Hepatocyte (in vitro differentiated cells): ENCODE measurements around the gene CCDC9.
"Not testable (repeated sequence)": the region's sequence is repeated elsewhere in the genome, so short reads cannot be mapped to it uniquely, and the experiment has no call there.

Experiments used
- CTCF ChIP-seq: fragments of 200-600 bp; sonication (generic); IDR thresholded peaks from 2 replicates; pipeline ENCODE4 v1.5.1; 2016; ENCODE audit warnings: antibody characterized with exemption, mild to moderate bottlenecking; ENCODE audit not compliant: poor library complexity
- EZH2 ChIP-seq: fragments of 200-600 bp; sonication (generic); IDR thresholded peaks from 2 replicates; pipeline ENCODE4 v1.6.1; 2016; ENCODE audit warnings: antibody characterized with exemption, mild to moderate bottlenecking, borderline replicate concordance

DNA sequence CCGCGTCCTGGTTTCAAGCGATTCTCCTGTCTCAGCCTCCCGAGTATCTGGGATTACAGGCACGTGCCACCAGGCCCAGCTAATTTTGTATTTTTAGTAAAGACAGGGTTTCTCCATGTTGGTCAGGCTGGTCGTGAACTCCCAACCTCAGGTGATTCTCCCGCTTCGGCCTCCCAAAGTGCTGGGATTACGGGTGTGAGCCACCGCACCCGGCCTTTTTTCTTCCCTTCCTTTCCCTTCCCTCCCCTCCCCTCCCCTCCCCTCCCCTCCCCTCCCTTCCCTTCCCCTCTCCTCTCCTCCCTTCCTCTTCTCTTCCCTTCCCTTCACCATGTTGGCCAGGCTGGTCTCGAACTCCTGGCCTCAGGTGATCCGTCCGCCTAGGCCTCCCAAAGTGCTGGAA is 44.5 kb downstream of the CCDC9 start:
- not testable (repeated sequence) for TF ChIP-seq CTCF, EZH2
